IMR-90 (cell line): ENCODE data around the gene MFNG. TPM values are rescaled to one million over a fixed set of nuclear protein-coding genes. Genes with fewer than 3 reads are reported as not detected.

Source experiments
- ATAC-seq: fragments of 200-7000 bp; cut with Tn5 transposase; 2 replicates; pipeline ENCODE4 v1.9.1; 2020; ENCODE audit warnings: low read depth, mild to moderate bottlenecking, moderate library complexity
- BruUV-seq: library from RNA; stranded (reverse); fragments of 400-500 nt; replicated peaks from 2 replicates; lab custom pipeline; 2021; lab: Mats Ljungman, UMichigan
- CTCF ChIA-PET: fragments of 300-600 bp; formaldehyde crosslinking; extraction: SDS; loops from one replicate; lab custom pipeline; 2021; ENCODE audit warnings: antibody characterized with exemption; lab: Yijun Ruan, JAX
- POLR2A ChIA-PET: fragments of 300-600 bp; sonication (Branson Sonifier 250); formaldehyde crosslinking; loops from one replicate; lab custom pipeline; 2022; ENCODE audit warnings: antibody characterized with exemption; ENCODE audit not compliant: unreplicated experiment; lab: Charles Lee
- DNase-seq: peaks from one replicate; pipeline ENCODE4 v3.0.0; 2013
- H2AFZ ChIP-seq: replicated peaks from 2 replicates; pipeline ENCODE3; 2013; ENCODE audit warnings: low read length, mild to moderate bottlenecking; ENCODE audit not compliant: poor library complexity
- H2AK5ac ChIP-seq: 2 replicates; pipeline ENCODE4 v1.6.1; 2013; ENCODE audit warnings: low read depth, low read length, inconsistent platforms
- H2AK9ac ChIP-seq: replicated peaks from 2 replicates; pipeline ENCODE3; 2013; ENCODE audit warnings: mild to moderate bottlenecking, low read depth, low read length, moderate library complexity; ENCODE audit not compliant: poor library complexity
- H2BK120ac ChIP-seq: 2 replicates; pipeline ENCODE4 v1.6.1; 2013; ENCODE audit warnings: low read depth, low read length, inconsistent platforms
- H2BK15ac ChIP-seq: 3 replicates; pipeline ENCODE4 v1.6.1; 2013; ENCODE audit warnings: low read depth, low read length, inconsistent platforms
- H2BK20ac ChIP-seq: 2 replicates; pipeline ENCODE4 v1.6.1; 2013; ENCODE audit warnings: low read depth, mild to moderate bottlenecking, inconsistent platforms, low read length, moderate library complexity
- H2BK5ac ChIP-seq: 2 replicates; pipeline ENCODE4 v1.6.1; 2013; ENCODE audit warnings: mild to moderate bottlenecking, low read depth, low read length, inconsistent platforms; ENCODE audit not compliant: poor library complexity, severe bottlenecking
- H3K14ac ChIP-seq: replicated peaks from 2 replicates; pipeline ENCODE4 v1.6.1; 2013; ENCODE audit warnings: low read depth, low read length, inconsistent platforms
- H3K18ac ChIP-seq: 2 replicates; pipeline ENCODE4 v1.6.1; 2013; ENCODE audit warnings: low read depth, low read length, control low read depth
- H3K23ac ChIP-seq: 2 replicates; pipeline ENCODE4 v1.6.1; 2013; ENCODE audit warnings: low read depth, low read length, inconsistent platforms
- H3K27ac ChIP-seq: 2 replicates; pipeline ENCODE4 v1.5.1; 2013; ENCODE audit warnings: mild to moderate bottlenecking, control low read depth, low read length; ENCODE audit not compliant: insufficient read depth
- H3K27me3 ChIP-seq: 2 replicates; pipeline ENCODE4 v1.6.1; 2013; ENCODE audit warnings: low read length; ENCODE audit not compliant: control insufficient read depth, insufficient read depth
- H3K36me3 ChIP-seq: 2 replicates; pipeline ENCODE4 v1.6.1; 2013; ENCODE audit warnings: low read length, mixed read lengths; ENCODE audit not compliant: control insufficient read depth, insufficient read depth
- H3K4ac ChIP-seq: 2 replicates; pipeline ENCODE4 v1.6.1; 2013; ENCODE audit warnings: low read depth, low read length, inconsistent platforms
- H3K4me1 ChIP-seq: 2 replicates; pipeline ENCODE4 v1.6.1; 2013; ENCODE audit warnings: low read length, mixed read lengths; ENCODE audit not compliant: control insufficient read depth, insufficient read depth
- H3K4me2 ChIP-seq: 2 replicates; pipeline ENCODE4 v1.6.1; 2013; ENCODE audit warnings: low read depth, mild to moderate bottlenecking, control low read depth, low read length, moderate library complexity
- H3K4me3 ChIP-seq: 2 replicates; pipeline ENCODE4 v1.5.1; 2013; ENCODE audit warnings: low read depth, mild to moderate bottlenecking, control low read depth, low read length, moderate library complexity; ENCODE audit not compliant: insufficient read depth
- H3K56ac ChIP-seq: 2 replicates; pipeline ENCODE4 v1.6.1; 2013; ENCODE audit warnings: low read length, inconsistent platforms; ENCODE audit not compliant: insufficient read depth; ENCODE audit errors: extremely low read depth
- H3K79me1 ChIP-seq, 2 experiments: 2 replicates each; pipeline ENCODE4 v1.6.1; 2013; ENCODE audit warnings: low read length in 2 of 2, inconsistent platforms in 1 of 2, low read depth in 1 of 2
- H3K9ac ChIP-seq: 2 replicates; pipeline ENCODE4 v1.6.1; 2013; ENCODE audit warnings: low read depth, low read length, control low read depth
- H3K9me1 ChIP-seq: 2 replicates; pipeline ENCODE4 v1.6.1; 2013; ENCODE audit warnings: low read length, inconsistent platforms; ENCODE audit not compliant: insufficient read depth
- H3K9me3 ChIP-seq: 2 replicates; pipeline ENCODE4 v1.6.1; 2013; ENCODE audit warnings: low read length; ENCODE audit not compliant: control insufficient read depth, insufficient read depth
- H4K20me1 ChIP-seq: 2 replicates; pipeline ENCODE4 v1.6.1; 2013; ENCODE audit warnings: low read length, inconsistent platforms; ENCODE audit not compliant: insufficient read depth
- H4K5ac ChIP-seq: 2 replicates; pipeline ENCODE4 v1.6.1; 2013; ENCODE audit warnings: mild to moderate bottlenecking, low read depth, low read length, control low read depth
- H4K8ac ChIP-seq, 2 experiments: 2 replicates each; pipeline ENCODE4 v1.6.1; 2013; ENCODE audit warnings: low read depth in 2 of 2, low read length in 2 of 2, control low read depth in 1 of 2, inconsistent platforms in 1 of 2
- H4K91ac ChIP-seq: 2 replicates; pipeline ENCODE4 v1.6.1; 2013; ENCODE audit warnings: low read depth, low read length, inconsistent platforms; ENCODE audit not compliant: insufficient read depth
- BHLHE40 ChIP-seq: fragments of 150-350 bp; IDR thresholded peaks from 2 replicates; pipeline ENCODE4 v1.6.1; 2016; ENCODE audit warnings: mild to moderate bottlenecking, low read depth, low read length
- CEBPB ChIP-seq: IDR thresholded peaks from 2 replicates; pipeline ENCODE4 v1.6.1; 2012; ENCODE audit warnings: low read depth, low read length, improper control_type of control experiment
- CHD1 ChIP-seq: IDR thresholded peaks from 2 replicates; pipeline ENCODE4 v1.6.1; 2012; ENCODE audit warnings: low read depth, low read length, improper control_type of control experiment
- FOS ChIP-seq: fragments of 150-350 bp; IDR thresholded peaks from 2 replicates; pipeline ENCODE4 v1.6.1; 2016; ENCODE audit warnings: low read depth, low read length
- MAFK ChIP-seq: IDR thresholded peaks from 2 replicates; pipeline ENCODE4 v1.6.1; 2012; ENCODE audit warnings: low read depth, low read length, improper control_type of control experiment
- MAZ ChIP-seq: IDR thresholded peaks from 2 replicates; pipeline ENCODE4 v1.6.1; 2012; ENCODE audit warnings: low read depth, mild to moderate bottlenecking, low read length, improper control_type of control experiment, moderate library complexity, borderline replicate concordance
- MXI1 ChIP-seq: IDR thresholded peaks from 2 replicates; pipeline ENCODE4 v1.6.1; 2012; ENCODE audit warnings: low read depth, mild to moderate bottlenecking, low read length, moderate library complexity, borderline replicate concordance
- NFE2L2 ChIP-seq: fragments of 150-350 bp; IDR thresholded peaks from 2 replicates; pipeline ENCODE4 v1.6.1; 2016; ENCODE audit warnings: low read depth, mild to moderate bottlenecking, low read length
- POLR2A ChIP-seq: IDR thresholded peaks from 2 replicates; pipeline ENCODE4 v1.6.1; 2012; ENCODE audit warnings: mild to moderate bottlenecking, low read depth, low read length
- RAD21 ChIP-seq: IDR thresholded peaks from 2 replicates; pipeline ENCODE4 v1.6.1; 2012; ENCODE audit warnings: low read length, improper control_type of control experiment
- RCOR1 ChIP-seq: IDR thresholded peaks from 2 replicates; pipeline ENCODE4 v1.6.1; 2012; ENCODE audit warnings: mild to moderate bottlenecking, low read length, improper control_type of control experiment; ENCODE audit not compliant: insufficient replicate concordance
- RFX5 ChIP-seq: IDR thresholded peaks from 2 replicates; pipeline ENCODE4 v1.8.0; 2012; ENCODE audit warnings: low read depth, mild to moderate bottlenecking, low read length, moderate library complexity
- SMC3 ChIP-seq: fragments of 150-350 bp; IDR thresholded peaks from 2 replicates; pipeline ENCODE4 v1.6.1; 2016; ENCODE audit warnings: low read depth, mild to moderate bottlenecking, antibody characterized with exemption, low read length, moderate library complexity
- WGBS, 2 experiments: methylation state at CpG; one replicate each; pipeline versions ENCODE4 v1.1.5 to v1.1.7; 2013; ENCODE audit warnings: missing lambda C conversion rate in 2 of 2; ENCODE audit not compliant: insufficient read length in 1 of 2; ENCODE audit errors: extremely low coverage in 2 of 2; 5-methylcytosine and 5-hydroxymethylcytosine counted together
- dilution Hi-C: fragments of 300-500 bp; cut with HindIII; formaldehyde crosslinking; loops from one replicate; pipeline ENCODE4 v1.14.3; 2018; ENCODE audit warnings: low sequenced_read_pairs; ENCODE audit not compliant: unreplicated experiment
- in situ Hi-C: fragments of 300-500 bp; cut with MboI; formaldehyde crosslinking; loops from 3 replicates; pipeline ENCODE4 v1.14.3; 2019; ENCODE audit warnings: low sequenced_read_pairs, inconsistent platforms, mixed read lengths
- intact Hi-C: fragments of 100-400 bp; cut with micrococcal nuclease; formaldehyde crosslinking; loops from 2 replicates; pipeline ENCODE4 v1.10.0; 2022
- polyA plus RNA-seq, 3 experiments: library from polyadenylated mRNA; depleted of rRNA; stranded (reverse); fragments of >200 nt; gene quantifications; 2 replicates each; pipeline ENCODE4 v1.2.3, GENCODE V29; 2012; ENCODE audit warnings: low replicate concordance in 1 of 3
- total RNA-seq: library from RNA; depleted of rRNA; stranded (reverse); fragments of >200 nt; gene quantifications from 2 replicates; pipeline ENCODE4 v1.2.3, GENCODE V29; 2012
- TF ChIP-seq, protein P1 (sequence below): fragments of 150-350 bp; IDR thresholded peaks from 2 replicates; pipeline ENCODE4 v1.6.1; 2016; ENCODE audit warnings: low read depth, mild to moderate bottlenecking, low read length, moderate library complexity, borderline replicate concordance
- TF ChIP-seq, protein P2 (sequence below): fragments of 150-350 bp; IDR thresholded peaks from 2 replicates; pipeline ENCODE4 v1.6.1; 2017; ENCODE audit warnings: mild to moderate bottlenecking, antibody characterized with exemption, low read length, low read depth
- TF ChIP-seq, protein P3 (sequence below): conservative IDR thresholded peaks from 2 replicates; pipeline ENCODE4 v1.5.1; 2012; ENCODE audit warnings: mild to moderate bottlenecking, low read depth, low read length, improper control_type of control experiment

Gene MFNG
- total and polyA plus RNA-seq, 2 of the 4 experiments (the other 2 are of a cell fraction) = 0.15 TPM; not detected in 1

DNA sequence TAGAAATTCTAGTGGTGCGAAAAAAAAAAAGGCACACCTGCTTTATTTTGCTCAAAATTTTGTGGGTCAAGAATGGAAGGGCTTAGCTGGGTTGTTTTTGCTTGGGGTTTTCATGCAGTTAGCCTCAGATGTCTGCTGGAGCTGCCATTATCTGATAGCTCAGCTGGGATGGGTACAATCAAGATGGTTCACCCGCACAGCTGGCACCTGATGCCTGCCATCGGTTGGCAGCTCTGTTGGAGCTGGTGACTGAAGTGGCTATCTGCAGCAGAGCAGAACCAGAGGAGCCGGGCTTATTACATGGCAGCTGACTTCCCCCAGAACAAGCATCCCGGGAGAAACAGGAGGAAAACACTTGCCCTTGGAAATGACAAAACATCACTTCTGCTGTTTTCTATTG lies 46.8 kb downstream of the MFNG start:
- no peak overlapping the region for H4K8ac ChIP-seq
- no peak overlapping the region for H3K23ac ChIP-seq
- no peak overlapping the region for H2BK5ac ChIP-seq
- H3K56ac ChIP-seq = no peak overlapping the region
- no peaks in the 10 kb centered on the region for H3K36me3 ChIP-seq
- ATAC-seq = no peak
- H3K4me3 ChIP-seq = no peak overlapping the region
- H3K9me1 ChIP-seq = no peaks in the 10 kb centered on the region
- H4K91ac ChIP-seq = no peak overlapping the region
- no peak overlapping the region for H3K27ac ChIP-seq
- no peak overlapping the region for H2AFZ ChIP-seq
- H3K9me3 ChIP-seq = peaks cover 11% of the 10 kb centered on the region
- no TSS peak for BruUV-seq
- no peaks in the 10 kb centered on the region for H3K79me1 ChIP-seq
- H3K4ac ChIP-seq = no peak overlapping the region
- H2BK120ac ChIP-seq = no peak overlapping the region
- ChIA-PET POLR2A (no interaction called here), CTCF (no interaction called here)
- in situ Hi-C loops = no loop called here
- no peaks in the 10 kb centered on the region for H4K20me1 ChIP-seq
- no peak overlapping the region for H2BK20ac ChIP-seq
- DNase-seq = no peak
- H4K5ac ChIP-seq = no peak overlapping the region
- no CpG with 5 or more reads among the region's 5 CpGs for WGBS, 2 experiments
- no peak overlapping the region for H3K9ac ChIP-seq
- TF ChIP-seq, protein P1, sequence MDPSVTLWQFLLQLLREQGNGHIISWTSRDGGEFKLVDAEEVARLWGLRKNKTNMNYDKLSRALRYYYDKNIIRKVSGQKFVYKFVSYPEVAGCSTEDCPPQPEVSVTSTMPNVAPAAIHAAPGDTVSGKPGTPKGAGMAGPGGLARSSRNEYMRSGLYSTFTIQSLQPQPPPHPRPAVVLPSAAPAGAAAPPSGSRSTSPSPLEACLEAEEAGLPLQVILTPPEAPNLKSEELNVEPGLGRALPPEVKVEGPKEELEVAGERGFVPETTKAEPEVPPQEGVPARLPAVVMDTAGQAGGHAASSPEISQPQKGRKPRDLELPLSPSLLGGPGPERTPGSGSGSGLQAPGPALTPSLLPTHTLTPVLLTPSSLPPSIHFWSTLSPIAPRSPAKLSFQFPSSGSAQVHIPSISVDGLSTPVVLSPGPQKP = no peak
- no peak for TF ChIP-seq BHLHE40
- TF ChIP-seq RAD21 = no peak
- TF ChIP-seq, protein P2, sequence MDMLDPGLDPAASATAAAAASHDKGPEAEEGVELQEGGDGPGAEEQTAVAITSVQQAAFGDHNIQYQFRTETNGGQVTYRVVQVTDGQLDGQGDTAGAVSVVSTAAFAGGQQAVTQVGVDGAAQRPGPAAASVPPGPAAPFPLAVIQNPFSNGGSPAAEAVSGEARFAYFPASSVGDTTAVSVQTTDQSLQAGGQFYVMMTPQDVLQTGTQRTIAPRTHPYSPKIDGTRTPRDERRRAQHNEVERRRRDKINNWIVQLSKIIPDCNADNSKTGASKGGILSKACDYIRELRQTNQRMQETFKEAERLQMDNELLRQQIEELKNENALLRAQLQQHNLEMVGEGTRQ = no peak
- no peak for TF ChIP-seq MAFK
- no peak for TF ChIP-seq CEBPB
- no peak for TF ChIP-seq SMC3
- no peak for TF ChIP-seq CHD1
- no peak for TF ChIP-seq RCOR1
- no peak for TF ChIP-seq RFX5
- no peak for TF ChIP-seq MAZ
- TF ChIP-seq MXI1 = no peak
- TF ChIP-seq, protein P3, sequence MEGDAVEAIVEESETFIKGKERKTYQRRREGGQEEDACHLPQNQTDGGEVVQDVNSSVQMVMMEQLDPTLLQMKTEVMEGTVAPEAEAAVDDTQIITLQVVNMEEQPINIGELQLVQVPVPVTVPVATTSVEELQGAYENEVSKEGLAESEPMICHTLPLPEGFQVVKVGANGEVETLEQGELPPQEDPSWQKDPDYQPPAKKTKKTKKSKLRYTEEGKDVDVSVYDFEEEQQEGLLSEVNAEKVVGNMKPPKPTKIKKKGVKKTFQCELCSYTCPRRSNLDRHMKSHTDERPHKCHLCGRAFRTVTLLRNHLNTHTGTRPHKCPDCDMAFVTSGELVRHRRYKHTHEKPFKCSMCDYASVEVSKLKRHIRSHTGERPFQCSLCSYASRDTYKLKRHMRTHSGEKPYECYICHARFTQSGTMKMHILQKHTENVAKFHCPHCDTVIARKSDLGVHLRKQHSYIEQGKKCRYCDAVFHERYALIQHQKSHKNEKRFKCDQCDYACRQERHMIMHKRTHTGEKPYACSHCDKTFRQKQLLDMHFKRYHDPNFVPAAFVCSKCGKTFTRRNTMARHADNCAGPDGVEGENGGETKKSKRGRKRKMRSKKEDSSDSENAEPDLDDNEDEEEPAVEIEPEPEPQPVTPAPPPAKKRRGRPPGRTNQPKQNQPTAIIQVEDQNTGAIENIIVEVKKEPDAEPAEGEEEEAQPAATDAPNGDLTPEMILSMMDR = no peak
- TF ChIP-seq FOS = no peak
- TF ChIP-seq NFE2L2 = no peak
- no peak for TF ChIP-seq POLR2A
- no peaks in the 10 kb centered on the region for H3K4me1 ChIP-seq
- H3K14ac ChIP-seq = no peak overlapping the region
- no peak overlapping the region for H2BK15ac ChIP-seq
- peaks cover 2% of the 10 kb centered on the region; the same call in 1 of the 2 replicates for H3K27me3 ChIP-seq
- intact Hi-C loops = no loop called here
- H3K18ac ChIP-seq = no peak overlapping the region
- no peak overlapping the region for H2AK9ac ChIP-seq
- H2AK5ac ChIP-seq = no peak overlapping the region
- H3K4me2 ChIP-seq = no peak overlapping the region
- dilution Hi-C loops = no loop called here
